Memory B cell (primary cell): Measurements from ENCODE around the gene MATK.
"Not testable (repeated sequence)": the region's sequence is repeated elsewhere in the genome, so short reads cannot be mapped to it uniquely, and the experiment has no call there.

Source experiments
- ATAC-seq: fragments of 150-1000 bp; cut with Tn5 transposase; 2 replicates; pipeline ENCODE4 v1.10.0; 2021; ENCODE audit warnings: low read depth, mild to moderate bottlenecking, moderate library complexity
- DNase-seq, 2 donors: peaks; one replicate each; pipeline ENCODE4 v3.0.0; 2022; ENCODE audit warnings: low spot score in 2 of 2
- H3K27ac Mint-ChIP-seq: one replicate; pipeline ENCODE4 v1.8.0; 2022; ENCODE audit warnings: mild to moderate bottlenecking, moderate library complexity, mixed read lengths
- H3K27me3 Mint-ChIP-seq: one replicate; pipeline ENCODE4 v1.8.0; 2022; ENCODE audit warnings: mixed read lengths
- H3K36me3 Mint-ChIP-seq: one replicate; pipeline ENCODE4 v1.8.0; 2022; ENCODE audit warnings: mild to moderate bottlenecking, mixed read lengths
- H3K4me1 Mint-ChIP-seq: one replicate; pipeline ENCODE4 v1.8.0; 2022; ENCODE audit warnings: mixed read lengths
- H3K4me3 Mint-ChIP-seq: one replicate; pipeline ENCODE4 v1.8.0; 2022; ENCODE audit warnings: mild to moderate bottlenecking, moderate library complexity, mixed read lengths
- H3K9me3 Mint-ChIP-seq: one replicate; pipeline ENCODE4 v1.8.0; 2022; ENCODE audit warnings: mixed read lengths

The MATK gene

GRCh38 chr19:3762501-3763459 lies 23.4 kb downstream of the MATK start, which contains the start of gene MRPL54:
TSS of gene MRPL54 (plus strand) at chr19:3762682. CDS start at chr19:3762701, 19 bp downstream.
- Mint-ChIP-seq H3K4me1 (peaks cover 19% of the 10 kb centered on the region), H3K27me3 (no peaks in the 10 kb centered on the region), H3K9me3 (no peaks in the 10 kb centered on the region), H3K4me3 (peak within 1 kb of the TSS; percentile 99), H3K27ac (peak within 1 kb of the TSS; percentile 100), H3K36me3 (peaks cover 7% of the 10 kb centered on the region)
- ATAC-seq (peak; percentile 80), DNase-seq (peak; percentile 98 to 99)

GRCh38 chr19:3762130-3762473 lies 24.1 kb downstream of the MATK start:
- Mint-ChIP-seq H3K27ac (peak overlapping the region; percentile 100), H3K4me3 (peak overlapping the region; percentile 99), H3K4me1 (peaks cover 19% of the 10 kb centered on the region), H3K27me3 (no peaks in the 10 kb centered on the region), H3K9me3 (no peaks in the 10 kb centered on the region), H3K36me3 (peaks cover 7% of the 10 kb centered on the region)
- ATAC-seq (no peak), DNase-seq (no peak)

- peaks cover 5% of the 10 kb centered on the region for H3K36me3 Mint-ChIP-seq
- peak; percentile 49 for ATAC-seq
- DNase-seq: peak; percentile 95 to 96
- H3K27ac Mint-ChIP-seq: peak within 1 kb of the TSS; percentile 100
- H3K4me1 Mint-ChIP-seq: peaks cover 17% of the 10 kb centered on the region
- H3K9me3 Mint-ChIP-seq: no peaks in the 10 kb centered on the region
- peak within 1 kb of the TSS; percentile 99 for H3K4me3 Mint-ChIP-seq
- H3K27me3 Mint-ChIP-seq: no peaks in the 10 kb centered on the region
These were observed 24.6 kb downstream of the MATK start, which contains the start of gene APBA3 for GRCh38 chr19:3761382-3762129. TSS of gene APBA3 (minus strand) at chr19:3761692. CDS start at chr19:3760264, 1,428 bp downstream.

GRCh38 chr19:3760871-3761361 lies 25.3 kb downstream of the MATK start:
- DNase-seq (no peak), ATAC-seq (no peak)
- Mint-ChIP-seq H3K27ac (peak overlapping the region; percentile 100), H3K36me3 (peaks cover under 1% of the 10 kb centered on the region), H3K4me3 (peak overlapping the region; percentile 99), H3K4me1 (peaks cover 15% of the 10 kb centered on the region), H3K9me3 (no peaks in the 10 kb centered on the region), H3K27me3 (no peaks in the 10 kb centered on the region)

- Mint-ChIP-seq H3K9me3 (no peaks in the 10 kb centered on the region), H3K27ac (no peak overlapping the region), H3K36me3 (peaks cover 8% of the 10 kb centered on the region), H3K27me3 (no peaks in the 10 kb centered on the region), H3K4me3 (peak overlapping the region; percentile 53), H3K4me1 (peaks cover 21% of the 10 kb centered on the region)
- ATAC-seq (no peak), DNase-seq (no peak)
These were observed 26.5 kb downstream of the MATK start for GRCh38 chr19:3759482-3760254.

- H3K36me3 Mint-ChIP-seq, ATAC-seq, H3K9me3 Mint-ChIP-seq, H3K4me3 Mint-ChIP-seq, H3K27ac Mint-ChIP-seq, DNase-seq, H3K27me3 Mint-ChIP-seq: not testable (repeated sequence)
- H3K4me1 Mint-ChIP-seq: peaks cover 21% of the 10 kb centered on the region
These were observed 27.9 kb downstream of the MATK start for GRCh38 chr19:3758297-3758696.

- H3K27ac Mint-ChIP-seq, H3K36me3 Mint-ChIP-seq, H3K9me3 Mint-ChIP-seq, H3K27me3 Mint-ChIP-seq, H3K4me3 Mint-ChIP-seq, ATAC-seq, DNase-seq: not testable (repeated sequence)
- H3K4me1 Mint-ChIP-seq: peaks cover 17% of the 10 kb centered on the region
These were observed 28.5 kb downstream of the MATK start for GRCh38 chr19:3757705-3758104.

GRCh38 chr19:3753631-3754410 lies 32.4 kb downstream of the MATK start:
- Mint-ChIP-seq H3K27me3 (no peaks in the 10 kb centered on the region), H3K36me3 (peaks cover 14% of the 10 kb centered on the region), H3K4me3 (no peak overlapping the region), H3K9me3 (no peaks in the 10 kb centered on the region), H3K4me1 (peaks cover 7% of the 10 kb centered on the region), H3K27ac (no peak overlapping the region)
- no peak for DNase-seq
- ATAC-seq: no peak

GRCh38 chr19:3752492-3752891 lies 33.7 kb downstream of the MATK start:
- no peak overlapping the region for H3K27ac Mint-ChIP-seq
- peaks cover 7% of the 10 kb centered on the region for H3K4me1 Mint-ChIP-seq
- no peak for ATAC-seq
- peaks cover 14% of the 10 kb centered on the region for H3K36me3 Mint-ChIP-seq
- H3K9me3 Mint-ChIP-seq: no peaks in the 10 kb centered on the region
- H3K27me3 Mint-ChIP-seq: no peaks in the 10 kb centered on the region
- DNase-seq: no peak
- no peak overlapping the region for H3K4me3 Mint-ChIP-seq

GRCh38 chr19:3751236-3751635 lies 34.9 kb downstream of the MATK start:
- Mint-ChIP-seq H3K4me3 (no peak overlapping the region), H3K27me3 (no peaks in the 10 kb centered on the region), H3K9me3 (no peaks in the 10 kb centered on the region), H3K27ac (no peak overlapping the region), H3K4me1 (peaks cover 7% of the 10 kb centered on the region), H3K36me3 (peaks cover 14% of the 10 kb centered on the region)
- DNase-seq (no peak), ATAC-seq (no peak)

- no peak for ATAC-seq
These were observed 36.0 kb downstream of the MATK start for GRCh38 chr19:3750211-3750610.

GRCh38 chr19:3748965-3749364 lies 37.2 kb downstream of the MATK start:
- DNase-seq (no peak), ATAC-seq (no peak)
- H3K4me1 Mint-ChIP-seq: no peaks in the 10 kb centered on the region
- H3K27me3 Mint-ChIP-seq: no peaks in the 10 kb centered on the region
- no peak overlapping the region for H3K4me3 Mint-ChIP-seq
- H3K36me3 Mint-ChIP-seq: peaks cover 6% of the 10 kb centered on the region
- H3K27ac Mint-ChIP-seq: no peak overlapping the region
- H3K9me3 Mint-ChIP-seq: no peaks in the 10 kb centered on the region

More at GRCh38 chr19:3750211-3750610, 36.0 kb downstream of the MATK start:
- H3K4me1 Mint-ChIP-seq: peaks cover 4% of the 10 kb centered on the region
- H3K27me3 Mint-ChIP-seq: no peaks in the 10 kb centered on the region
- H3K4me3 Mint-ChIP-seq: no peak overlapping the region
- DNase-seq: no peak
- H3K9me3 Mint-ChIP-seq: no peaks in the 10 kb centered on the region
- no peak overlapping the region for H3K27ac Mint-ChIP-seq
- H3K36me3 Mint-ChIP-seq: peaks cover 11% of the 10 kb centered on the region
